Measurements from ENCODE around the gene SERAC1.
"Not testable (repeated sequence)": the region's sequence is repeated elsewhere in the genome, so short reads cannot be mapped to it uniquely, and the experiment has no call there.

Gene SERAC1

DNA sequence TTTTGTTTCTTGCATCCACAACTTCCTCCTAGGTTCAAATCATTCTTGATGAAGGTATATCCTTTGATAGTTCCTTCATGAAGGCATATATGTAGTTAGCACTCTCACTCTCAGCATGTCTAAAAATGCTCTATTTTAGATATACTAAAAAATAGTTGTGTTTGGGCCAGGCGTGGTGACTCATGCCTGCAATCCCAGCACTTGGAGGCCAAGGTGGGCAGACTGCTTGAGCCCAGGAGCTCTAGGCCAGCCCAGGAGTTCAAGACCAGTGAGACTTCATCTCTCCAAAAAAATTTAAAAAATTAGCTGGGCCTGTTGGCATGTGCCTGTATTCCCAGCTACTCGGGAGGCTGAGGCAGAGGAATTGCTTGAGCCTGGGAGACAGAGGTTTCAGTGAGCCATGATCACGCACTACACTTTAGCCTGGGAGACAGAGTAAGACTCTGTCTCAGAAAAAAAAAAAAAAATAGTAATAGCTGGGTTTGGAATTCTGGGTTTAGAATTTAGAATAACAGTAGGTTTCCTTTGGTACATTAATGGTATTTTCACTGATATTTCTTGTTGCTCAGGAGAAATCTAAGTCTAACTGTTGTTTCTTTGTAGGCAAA is 7.0 kb downstream of the SERAC1 start:
- no peaks in the 10 kb centered on the region for H3K9me3 Mint-ChIP-seq
- no peak overlapping the region for H3K4me3 Mint-ChIP-seq
- peaks cover 15% of the 10 kb centered on the region for H3K4me1 Mint-ChIP-seq
- no peaks in the 10 kb centered on the region for H3K27me3 Mint-ChIP-seq
- H3K36me3 Mint-ChIP-seq: peaks cover 23% of the 10 kb centered on the region
- H3K27ac Mint-ChIP-seq: no peak overlapping the region
- DNase-seq: no peak
- CTCF ChIA-PET: no interaction called here

DNA sequence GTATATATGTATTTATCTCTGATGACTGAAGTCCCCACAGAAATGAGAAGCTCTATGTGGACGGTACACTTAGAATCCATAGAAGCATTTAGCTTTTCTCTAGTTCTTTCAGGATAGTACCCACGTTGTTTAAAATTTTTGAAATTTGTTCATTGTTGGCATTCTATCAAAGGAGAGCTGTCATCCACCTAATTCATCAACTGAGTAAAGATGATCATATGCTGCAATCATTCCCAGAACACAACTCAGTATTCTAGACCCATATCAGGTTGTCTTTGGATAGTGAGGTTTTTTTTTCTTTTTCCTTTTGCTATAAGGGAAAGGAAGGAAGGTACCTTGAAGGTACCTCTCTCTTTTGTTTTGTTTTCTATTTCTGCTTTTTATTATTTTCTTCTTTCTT is 9.3 kb downstream of the SERAC1 start:
- Mint-ChIP-seq H3K36me3 (peaks cover 26% of the 10 kb centered on the region), H3K4me1 (peaks cover 5% of the 10 kb centered on the region), H3K27ac (no peak overlapping the region), H3K9me3 (no peaks in the 10 kb centered on the region), H3K4me3 (no peak overlapping the region), H3K27me3 (no peaks in the 10 kb centered on the region)
- CTCF ChIA-PET: interaction anchor here (0.6 kb wide), 1 partner anchor 1357 kb away, joined by 3 read pairs; no protein-coding TSS in a partner anchor
- no peak for DNase-seq

DNA sequence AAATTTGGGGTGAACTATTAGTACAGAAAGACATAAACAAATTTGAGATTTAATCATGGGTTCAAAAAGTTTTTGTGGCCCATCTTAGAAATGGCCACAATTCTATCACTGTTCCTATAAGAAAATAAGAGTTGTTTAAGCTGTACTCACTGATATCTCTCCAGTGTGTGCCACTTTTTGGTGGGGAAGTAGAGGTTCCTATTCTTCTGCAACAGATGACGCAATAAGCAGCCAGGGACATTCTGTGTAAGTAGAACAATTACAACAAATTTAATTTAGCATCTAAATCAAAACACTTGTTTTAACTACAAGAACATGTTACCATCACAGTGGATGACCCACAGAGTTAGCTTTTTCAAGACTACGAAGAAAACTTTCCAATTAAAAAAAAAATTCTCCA is 9.9 kb downstream of the SERAC1 start:
- CTCF ChIA-PET: no interaction called here
- H3K9me3 Mint-ChIP-seq: no peaks in the 10 kb centered on the region
- DNase-seq: no peak

DNA sequence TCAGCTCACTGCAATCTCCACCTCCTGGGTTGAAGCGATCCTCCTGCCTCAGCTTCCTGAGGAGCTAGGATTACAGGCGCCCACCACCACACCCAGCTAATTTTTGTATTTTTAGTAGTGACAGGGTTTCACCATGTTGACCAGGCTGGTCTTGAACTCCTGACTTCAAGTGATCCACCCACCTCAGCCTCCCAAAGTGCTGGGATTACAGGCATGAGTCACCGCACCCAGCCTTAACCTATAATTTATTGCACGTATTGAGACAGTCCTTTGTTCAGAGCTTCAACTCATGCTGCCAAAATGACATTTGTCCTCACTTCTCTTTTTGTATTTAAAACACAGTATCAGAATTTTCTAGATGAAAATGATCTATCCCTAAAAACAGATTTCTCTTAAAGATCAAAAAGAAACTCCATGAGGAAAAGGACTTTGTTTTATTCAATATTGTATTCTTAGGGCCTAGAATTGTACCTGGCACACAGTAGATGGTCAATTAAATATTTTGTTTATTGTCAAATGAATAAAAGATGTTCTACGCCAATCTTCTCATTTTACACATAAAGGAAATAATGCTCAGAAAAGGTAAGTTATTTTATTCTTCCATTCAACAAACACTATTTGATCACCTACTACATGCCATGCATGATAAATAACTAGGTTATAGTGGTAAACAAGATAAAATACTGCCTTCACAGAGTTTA is 10.8 kb downstream of the SERAC1 start:
- H3K36me3 Mint-ChIP-seq: peaks cover 21% of the 10 kb centered on the region
- peaks cover 5% of the 10 kb centered on the region for H3K4me1 Mint-ChIP-seq
- no peak for DNase-seq
- CTCF ChIA-PET: no interaction called here
- no peak overlapping the region for H3K4me3 Mint-ChIP-seq
- no peaks in the 10 kb centered on the region for H3K9me3 Mint-ChIP-seq
- H3K27me3 Mint-ChIP-seq: no peaks in the 10 kb centered on the region
- H3K27ac Mint-ChIP-seq: no peak overlapping the region

More for the DNA sequence above, 9.9 kb downstream of the SERAC1 start:
- Mint-ChIP-seq H3K4me3 (no peak overlapping the region), H3K4me1 (peaks cover 5% of the 10 kb centered on the region), H3K27ac (no peak overlapping the region), H3K36me3 (peaks cover 26% of the 10 kb centered on the region), H3K27me3 (no peaks in the 10 kb centered on the region)

DNA sequence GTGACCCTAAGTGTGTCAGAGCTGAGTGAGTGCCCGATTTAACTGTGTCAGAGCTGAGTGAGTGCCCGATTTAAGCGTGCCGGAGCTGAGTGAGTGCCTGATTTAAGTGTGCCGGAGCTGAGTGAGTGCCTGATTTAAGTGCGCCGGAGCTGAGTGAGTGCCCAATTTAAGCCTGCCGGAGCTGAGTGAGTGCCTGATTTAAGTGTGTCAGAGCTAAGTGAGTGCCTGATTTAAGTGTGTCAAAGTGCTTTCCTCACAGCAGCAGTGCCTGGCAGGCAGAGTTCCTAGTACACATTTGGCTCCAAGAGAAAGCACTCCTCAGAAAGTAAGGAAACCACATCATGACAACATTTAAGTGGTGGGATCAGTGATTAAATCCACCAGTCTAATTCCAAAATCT is 13.2 kb downstream of the SERAC1 start:
- no peak for DNase-seq
- Mint-ChIP-seq H3K27ac (no peak overlapping the region), H3K36me3 (peaks cover 21% of the 10 kb centered on the region), H3K27me3 (no peaks in the 10 kb centered on the region), H3K4me3 (no peak overlapping the region), H3K9me3 (no peaks in the 10 kb centered on the region), H3K4me1 (no peaks in the 10 kb centered on the region)
- CTCF ChIA-PET: no interaction called here

DNA sequence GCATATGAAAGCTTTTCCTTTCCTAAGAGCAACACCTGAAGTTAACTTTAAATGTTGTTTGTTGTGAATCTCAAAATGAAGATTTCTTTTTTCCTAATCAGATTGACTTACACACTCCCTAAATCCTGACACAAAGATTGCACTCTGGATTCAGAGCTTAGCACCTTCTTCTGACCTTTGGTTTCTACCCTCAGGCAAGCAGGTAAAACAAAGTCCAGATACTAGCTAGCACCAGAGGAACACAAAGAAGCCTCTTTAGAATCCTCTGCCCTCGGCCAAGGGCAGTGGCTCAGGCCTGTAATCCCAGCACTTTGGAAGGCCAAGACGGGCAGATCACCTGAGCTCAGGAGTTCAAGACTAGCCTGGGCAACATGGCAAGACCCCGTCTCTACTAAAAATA is 14.5 kb downstream of the SERAC1 start:
- H3K4me1 Mint-ChIP-seq: no peaks in the 10 kb centered on the region
- H3K27me3 Mint-ChIP-seq: no peaks in the 10 kb centered on the region
- no peak for DNase-seq
- no peak overlapping the region for H3K4me3 Mint-ChIP-seq
- no peak overlapping the region for H3K27ac Mint-ChIP-seq
- peaks cover 21% of the 10 kb centered on the region for H3K36me3 Mint-ChIP-seq
- CTCF ChIA-PET: interaction anchor here (0.6 to 1.2 kb wide), 3 partner anchors 10 to 827 kb away, joined by 3 to 5 read pairs (median 3); no protein-coding TSS in a partner anchor
- no peaks in the 10 kb centered on the region for H3K9me3 Mint-ChIP-seq

DNA sequence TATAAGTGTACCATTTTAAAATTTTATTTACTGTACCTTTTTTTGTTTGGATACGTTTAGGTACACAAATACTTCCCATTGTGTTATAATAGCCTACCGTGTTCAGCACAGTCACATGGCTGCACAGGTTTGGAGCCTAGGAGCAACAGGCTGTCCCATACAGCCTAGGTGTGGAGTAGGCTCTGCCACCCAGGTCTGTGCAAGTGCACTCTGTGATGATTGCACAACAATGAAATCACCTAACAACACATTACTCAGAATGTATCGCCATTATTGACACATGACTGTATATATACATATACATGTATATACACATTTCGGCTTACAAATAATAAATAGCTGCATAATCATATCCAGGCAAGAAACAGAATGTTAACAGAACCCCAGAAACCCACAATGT is 15.4 kb downstream of the SERAC1 start:
- no peak overlapping the region for H3K27ac Mint-ChIP-seq
- no peaks in the 10 kb centered on the region for H3K27me3 Mint-ChIP-seq
- no peaks in the 10 kb centered on the region for H3K4me1 Mint-ChIP-seq
- no peak for DNase-seq
- CTCF ChIA-PET: interaction anchor here (1.1 to 1.2 kb wide), 2 partner anchors 9 to 21 kb away, joined by 3 to 5 read pairs; no protein-coding TSS in a partner anchor
- peaks cover 21% of the 10 kb centered on the region for H3K36me3 Mint-ChIP-seq
- H3K4me3 Mint-ChIP-seq: no peak overlapping the region
- H3K9me3 Mint-ChIP-seq: no peaks in the 10 kb centered on the region

DNA sequence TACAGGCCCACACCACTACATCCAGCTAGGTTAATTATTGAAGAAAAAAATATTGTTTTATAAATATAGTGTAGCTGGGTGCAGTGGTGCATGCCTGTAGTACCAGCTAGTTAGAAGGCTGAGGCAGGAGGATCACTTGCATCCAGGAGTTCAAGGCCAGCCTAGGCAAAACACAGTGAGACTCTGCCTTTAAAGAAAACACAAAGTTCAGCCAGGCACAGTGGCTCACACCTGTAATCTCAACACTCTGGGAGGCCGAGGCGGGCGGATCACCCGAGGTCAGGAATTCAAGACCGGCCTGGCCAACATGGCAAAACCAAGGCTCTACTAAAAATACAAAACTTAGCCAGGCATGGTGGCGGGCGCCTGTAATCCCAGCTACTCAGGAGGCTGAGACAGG is 16.0 kb downstream of the SERAC1 start:
- H3K9me3 Mint-ChIP-seq, DNase-seq, H3K4me3 Mint-ChIP-seq, H3K4me1 Mint-ChIP-seq, H3K27ac Mint-ChIP-seq, H3K27me3 Mint-ChIP-seq: not testable (repeated sequence)
- CTCF ChIA-PET: interaction anchor here (1.2 kb wide), 2 partner anchors 62 to 69 kb away, joined by 3 read pairs; no protein-coding TSS in a partner anchor
- peaks cover 16% of the 10 kb centered on the region for H3K36me3 Mint-ChIP-seq

DNA sequence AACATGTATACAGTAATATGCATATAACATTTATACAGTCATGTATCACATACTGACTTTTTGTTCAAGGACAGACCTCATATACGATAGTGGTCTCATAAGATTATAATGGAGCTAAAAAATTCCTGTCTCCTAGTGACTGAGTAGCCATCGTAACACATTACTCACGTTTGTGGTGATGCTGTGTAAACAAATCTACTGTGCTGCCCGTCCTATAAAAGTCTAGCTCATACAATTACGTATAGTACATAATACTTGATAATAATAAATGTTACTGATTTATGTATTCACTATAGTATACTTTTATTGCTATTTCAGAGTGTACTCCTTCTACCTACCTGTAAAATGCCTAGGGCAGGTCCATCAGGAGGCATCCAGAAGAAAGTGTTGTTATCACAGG is 17.4 kb downstream of the SERAC1 start:
- H3K9me3 Mint-ChIP-seq: no peaks in the 10 kb centered on the region
- H3K36me3 Mint-ChIP-seq: peaks cover 16% of the 10 kb centered on the region

DNA sequence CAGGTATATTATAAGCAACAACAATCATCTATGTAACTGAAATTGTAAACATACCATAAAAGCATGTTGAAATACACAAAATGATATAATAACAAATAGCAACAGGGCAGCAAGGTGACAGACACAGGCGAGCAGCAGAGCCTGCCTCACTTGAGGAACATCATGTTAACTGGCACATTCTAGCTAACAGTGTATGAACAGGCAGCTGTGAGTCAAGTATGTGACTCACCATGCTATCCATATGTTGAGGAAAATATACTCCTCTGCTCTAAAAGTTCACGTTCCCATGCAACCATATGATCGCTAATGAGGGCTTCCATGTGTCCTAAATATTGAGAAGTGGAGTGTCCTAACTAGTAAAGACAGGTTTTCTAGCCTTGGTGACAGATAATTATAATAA is 18.4 kb downstream of the SERAC1 start:
- no peak overlapping the region for H3K27ac Mint-ChIP-seq
- CTCF ChIA-PET: no interaction called here
- H3K9me3 Mint-ChIP-seq: no peaks in the 10 kb centered on the region
- DNase-seq: no peak
- no peaks in the 10 kb centered on the region for H3K27me3 Mint-ChIP-seq
- no peaks in the 10 kb centered on the region for H3K4me1 Mint-ChIP-seq
- peaks cover 11% of the 10 kb centered on the region for H3K36me3 Mint-ChIP-seq
- no peak overlapping the region for H3K4me3 Mint-ChIP-seq

More for the DNA sequence above, 17.4 kb downstream of the SERAC1 start:
- H3K27me3 Mint-ChIP-seq: no peaks in the 10 kb centered on the region
- H3K4me1 Mint-ChIP-seq: no peaks in the 10 kb centered on the region
- CTCF ChIA-PET: interaction anchor here (1.0 kb wide), 1 partner anchor 18 kb away, joined by 5 read pairs; no protein-coding TSS in a partner anchor
- H3K4me3 Mint-ChIP-seq: no peak overlapping the region
- no peak for DNase-seq
- no peak overlapping the region for H3K27ac Mint-ChIP-seq

DNA sequence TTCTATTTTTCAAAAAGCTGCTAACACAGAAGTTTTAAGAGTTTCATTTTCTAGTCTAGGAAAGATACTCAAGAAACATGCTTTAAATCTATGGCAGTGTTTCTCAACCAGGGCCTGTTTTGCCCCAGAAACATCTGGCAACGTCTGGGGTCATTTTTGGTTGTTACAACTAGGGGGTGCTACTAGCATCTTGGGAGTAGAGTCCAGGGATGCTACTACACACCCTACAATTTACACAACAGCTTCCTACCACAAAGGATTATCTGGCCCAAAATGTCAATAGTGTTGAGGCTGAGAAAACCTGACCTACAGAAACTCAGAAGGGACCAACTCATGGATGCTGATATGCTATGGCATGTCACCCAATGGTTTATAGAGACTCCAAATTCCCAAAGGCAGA is 24.4 kb downstream of the SERAC1 start:
- CTCF ChIA-PET: interaction anchor here (0.8 to 2.0 kb wide), 6 partner anchors 9 to 71 kb away, joined by 3 to 7 read pairs (median 5); no protein-coding TSS in a partner anchor
- DNase-seq: no peak
- peaks cover 2% of the 10 kb centered on the region for H3K4me1 Mint-ChIP-seq
- no peak overlapping the region for H3K27ac Mint-ChIP-seq
- H3K27me3 Mint-ChIP-seq: no peaks in the 10 kb centered on the region
- H3K36me3 Mint-ChIP-seq: peaks cover 23% of the 10 kb centered on the region
- no peaks in the 10 kb centered on the region for H3K9me3 Mint-ChIP-seq
- H3K4me3 Mint-ChIP-seq: no peak overlapping the region

DNA sequence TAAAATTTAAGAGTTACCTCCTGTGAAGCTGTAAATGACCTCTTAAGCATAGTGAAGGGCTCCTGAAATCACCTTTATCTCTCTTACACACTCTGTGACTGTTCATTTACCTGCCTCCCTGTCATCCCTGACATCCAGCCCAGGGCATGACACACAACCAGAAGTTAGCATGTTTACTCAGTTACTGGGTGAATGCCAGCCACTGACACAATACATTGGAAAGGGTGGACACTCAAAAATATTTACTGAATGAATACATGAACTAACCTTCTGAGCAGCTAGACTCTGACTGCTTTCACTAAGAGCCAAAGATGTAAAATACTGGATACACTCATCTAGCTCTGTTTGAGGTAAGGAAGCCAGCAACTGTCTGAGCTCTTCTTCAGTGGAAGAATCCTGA is 25.3 kb downstream of the SERAC1 start:
- peaks cover 5% of the 10 kb centered on the region for H3K4me1 Mint-ChIP-seq
- no peak overlapping the region for H3K4me3 Mint-ChIP-seq
- DNase-seq: no peak
- no peaks in the 10 kb centered on the region for H3K9me3 Mint-ChIP-seq
- H3K36me3 Mint-ChIP-seq: peaks cover 23% of the 10 kb centered on the region
- no peaks in the 10 kb centered on the region for H3K27me3 Mint-ChIP-seq
- CTCF ChIA-PET: interaction anchor here (0.8 to 2.0 kb wide), 4 partner anchors 11 to 72 kb away, joined by 4 to 7 read pairs (median 5); no protein-coding TSS in a partner anchor
- H3K27ac Mint-ChIP-seq: no peak overlapping the region

DNA sequence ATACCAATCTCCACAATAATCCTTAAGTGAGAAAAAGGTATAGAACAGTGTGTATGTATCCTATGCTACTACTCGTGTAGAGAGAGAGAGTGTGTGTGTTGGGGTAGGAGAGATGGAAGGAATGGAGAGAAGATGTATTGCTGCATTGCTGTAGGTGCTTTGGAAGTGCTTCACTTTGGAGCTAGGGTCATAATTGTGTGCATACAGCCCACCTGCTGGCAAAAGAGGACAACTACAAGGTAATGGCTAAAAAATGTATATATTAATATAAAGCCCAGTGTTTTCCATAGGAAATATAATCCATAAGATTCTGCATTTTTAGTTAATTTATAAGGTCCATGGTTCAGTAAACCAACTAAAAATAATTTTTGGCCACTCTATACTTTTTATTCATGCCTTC is 36.1 kb downstream of the SERAC1 start:
- Mint-ChIP-seq H3K4me3 (no peak overlapping the region), H3K4me1 (no peaks in the 10 kb centered on the region), H3K27ac (no peak overlapping the region), H3K36me3 (peaks cover 1% of the 10 kb centered on the region), H3K9me3 (no peaks in the 10 kb centered on the region), H3K27me3 (no peaks in the 10 kb centered on the region)
- CTCF ChIA-PET: interaction anchor here (0.5 to 1.8 kb wide), 14 partner anchors 9 to 928 kb away, joined by 3 to 6 read pairs (median 4); no protein-coding TSS in a partner anchor
- DNase-seq: peak; percentile 28

DNA sequence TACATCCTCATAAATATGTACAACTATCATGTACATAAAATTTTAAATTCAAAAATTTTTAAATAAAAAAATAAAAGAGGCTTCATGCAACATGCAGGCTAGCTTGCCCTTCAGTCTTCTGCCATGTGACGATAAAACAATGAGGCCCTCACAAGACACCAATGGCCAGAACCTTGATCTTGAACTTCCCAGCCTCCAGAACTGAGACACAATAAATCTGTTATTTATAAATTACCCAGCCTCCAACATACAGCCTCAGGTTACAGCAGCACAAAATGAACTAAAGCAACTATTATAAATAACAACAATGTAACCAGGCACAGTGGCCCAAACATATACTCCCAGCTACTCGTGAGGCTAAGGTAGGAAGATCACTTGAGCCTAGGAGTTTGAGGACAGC is 42.8 kb downstream of the SERAC1 start:
- Mint-ChIP-seq H3K9me3 (no peaks in the 10 kb centered on the region), H3K27me3 (no peaks in the 10 kb centered on the region), H3K4me1 (no peaks in the 10 kb centered on the region), H3K36me3 (peaks cover 14% of the 10 kb centered on the region), H3K27ac (no peak overlapping the region), H3K4me3 (no peak overlapping the region)
- no peak for DNase-seq
- CTCF ChIA-PET: no interaction called here

DNA sequence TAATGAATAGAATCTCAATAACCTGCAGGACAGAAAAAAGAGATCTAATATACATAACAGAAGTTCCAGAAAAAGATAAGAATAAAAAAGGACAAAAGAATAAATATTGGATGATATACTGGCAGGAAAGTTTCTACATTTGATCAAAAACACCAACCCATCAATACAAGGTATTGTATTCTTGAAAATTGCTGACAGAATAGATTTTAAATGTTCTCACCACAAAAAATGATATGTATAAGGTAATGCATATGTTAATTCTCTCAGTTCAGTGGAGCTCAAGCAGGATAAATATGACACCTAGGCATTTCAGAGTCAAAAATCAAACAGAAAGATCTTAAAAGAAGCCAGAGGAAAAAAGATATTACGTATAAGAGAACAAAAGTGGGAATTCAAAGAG is 43.8 kb downstream of the SERAC1 start:
- no peak for DNase-seq
- H3K4me3 Mint-ChIP-seq: no peak overlapping the region
- H3K4me1 Mint-ChIP-seq: no peaks in the 10 kb centered on the region
- H3K9me3 Mint-ChIP-seq: no peaks in the 10 kb centered on the region
- H3K27me3 Mint-ChIP-seq: no peaks in the 10 kb centered on the region
- CTCF ChIA-PET: no interaction called here
- peaks cover 14% of the 10 kb centered on the region for H3K36me3 Mint-ChIP-seq
- H3K27ac Mint-ChIP-seq: no peak overlapping the region

Measured in activated naive CD4-positive, alpha-beta T cell treated with anti-CD3 and anti-CD28 coated beads, Interleukin-2, amount 10 ng/mL, durations not matched to agents 7 days and 5 days (primary cell).